SK-N-SH treated with all-trans-retinoic acid at 6 μM for 48 hours (cell line): ENCODE results near the gene TGFBI.

Source experiments
- ATAC-seq: fragments of 200-7000 bp; cut with Tn5 transposase; 3 replicates; pipeline ENCODE4 v1.9.1; 2020; ENCODE audit warnings: mild to moderate bottlenecking, moderate library complexity
- ARNTL ChIP-seq: fragments of 450-650 bp; formaldehyde crosslinking; IDR thresholded peaks from 2 replicates; pipeline ENCODE4 v1.5.0; 2020; ENCODE audit warnings: low read depth, mild to moderate bottlenecking, moderate library complexity, borderline replicate concordance
- BACH2 ChIP-seq: fragments of 250-450 bp; sonication (Bioruptor Pico); IDR thresholded peaks from 2 replicates; pipeline ENCODE4 v1.9.0; 2021; ENCODE audit warnings: mild to moderate bottlenecking, borderline replicate concordance
- CREB5 ChIP-seq: fragments of 250-450 bp; sonication (Bioruptor Pico); IDR thresholded peaks from 2 replicates; pipeline ENCODE4 v1.5.1; 2020; ENCODE audit warnings: low read depth, mild to moderate bottlenecking, moderate library complexity
- CSDC2 ChIP-seq: fragments of 250-450 bp; sonication (Bioruptor Pico); IDR thresholded peaks from 2 replicates; pipeline ENCODE4 v1.5.0; 2020; ENCODE audit warnings: mild to moderate bottlenecking, moderate library complexity
- CSRNP3 ChIP-seq: fragments of 250-450 bp; sonication (Bioruptor Pico); IDR thresholded peaks from 2 replicates; pipeline ENCODE4 v1.5.1; 2021; ENCODE audit warnings: mild to moderate bottlenecking, moderate library complexity
- ESRRG ChIP-seq: fragments of 250-450 bp; sonication (Bioruptor Pico); IDR thresholded peaks from 2 replicates; pipeline ENCODE4 v1.6.1; 2021; ENCODE audit warnings: mild to moderate bottlenecking
- GLIS3 ChIP-seq: fragments of 250-450 bp; sonication (Bioruptor Pico); IDR thresholded peaks from 2 replicates; pipeline ENCODE4 v1.5.0; 2020; ENCODE audit warnings: mild to moderate bottlenecking, moderate library complexity
- ISL1 ChIP-seq: fragments of 250-450 bp; sonication (Bioruptor Pico); IDR thresholded peaks from 2 replicates; pipeline ENCODE4 v2.1.2; 2022; ENCODE audit warnings: mild to moderate bottlenecking, moderate library complexity
- OSR1 ChIP-seq: fragments of 250-450 bp; sonication (Bioruptor Pico); IDR thresholded peaks from 2 replicates; pipeline ENCODE4 v1.8.0; 2022; ENCODE audit warnings: moderate library complexity, mild to moderate bottlenecking, inconsistent platforms
- POU6F1 ChIP-seq: fragments of 250-450 bp; sonication (Bioruptor Pico); IDR thresholded peaks from 2 replicates; pipeline ENCODE4 v1.8.0; 2021; ENCODE audit warnings: low read depth, mild to moderate bottlenecking, moderate library complexity, borderline replicate concordance
- PPARA ChIP-seq: fragments of 250-450 bp; sonication (Bioruptor Pico); IDR thresholded peaks from 2 replicates; pipeline ENCODE4 v1.5.0; 2020; ENCODE audit warnings: mild to moderate bottlenecking, borderline replicate concordance
- RARB ChIP-seq: fragments of 250-450 bp; sonication (Bioruptor Pico); IDR thresholded peaks from 2 replicates; pipeline ENCODE4 v1.8.0; 2021; ENCODE audit warnings: mild to moderate bottlenecking, moderate library complexity
- SNAI2 ChIP-seq: fragments of 250-450 bp; sonication (Bioruptor Pico); IDR thresholded peaks from 2 replicates; pipeline ENCODE4 v1.5.0; 2020; ENCODE audit warnings: mild to moderate bottlenecking, moderate library complexity
- TCF4 ChIP-seq: fragments of 250-450 bp; sonication (Bioruptor Pico); IDR thresholded peaks from 2 replicates; pipeline ENCODE4 v1.8.0; 2021; ENCODE audit warnings: mild to moderate bottlenecking, moderate library complexity, borderline replicate concordance
- TOX ChIP-seq: fragments of 250-450 bp; sonication (Bioruptor Pico); IDR thresholded peaks from 2 replicates; pipeline ENCODE4 v1.8.0; 2021; ENCODE audit warnings: mild to moderate bottlenecking, moderate library complexity, borderline replicate concordance
- TSHZ2 ChIP-seq: fragments of 250-450 bp; sonication (Bioruptor Pico); IDR thresholded peaks from 2 replicates; pipeline ENCODE4 v1.5.0; 2020; ENCODE audit warnings: mild to moderate bottlenecking, moderate library complexity
- ZC3H10 ChIP-seq: fragments of 250-450 bp; sonication (Bioruptor Pico); IDR thresholded peaks from 2 replicates; pipeline ENCODE4 v1.5.1; 2021; ENCODE audit warnings: mild to moderate bottlenecking, moderate library complexity
- ZFP3 ChIP-seq: fragments of 250-450 bp; sonication (Bioruptor Pico); IDR thresholded peaks from 2 replicates; pipeline ENCODE4 v1.5.0; 2020; ENCODE audit warnings: mild to moderate bottlenecking, moderate library complexity
- ZFP30 ChIP-seq: fragments of 450-650 bp; formaldehyde crosslinking; IDR thresholded peaks from 2 replicates; pipeline ENCODE4 v1.5.0; 2022; ENCODE audit warnings: mild to moderate bottlenecking, moderate library complexity
- ZNF70 ChIP-seq: fragments of 450-650 bp; formaldehyde crosslinking; IDR thresholded peaks from 2 replicates; pipeline ENCODE4 v1.5.0; 2020; ENCODE audit warnings: mild to moderate bottlenecking, moderate library complexity
- ZNF8 ChIP-seq: fragments of 450-650 bp; formaldehyde crosslinking; IDR thresholded peaks from 2 replicates; pipeline ENCODE4 v1.5.0; 2020; ENCODE audit warnings: mild to moderate bottlenecking, moderate library complexity

Gene TGFBI

GRCh38 chr5:136063778-136064465 is 35.1 kb downstream of the TGFBI start:
- ATAC-seq, result no peak

GRCh38 chr5:136064510-136064909 is 35.7 kb downstream of the TGFBI start:
- ATAC-seq, result peak; percentile 4
- TF ChIP-seq GLIS3 (CRISPR knock-in tag) (no peak), SNAI2 (CRISPR knock-in tag) (no peak), ESRRG (no peak), ZFP3 (CRISPR knock-in tag) (no peak), CSRNP3 (CRISPR knock-in tag) (no peak)

More at GRCh38 chr5:136063778-136064465, 35.1 kb downstream of the TGFBI start:
- TF ChIP-seq ISL1 (CRISPR knock-in tag) (no peak), BACH2 (CRISPR knock-in tag) (no peak), ZNF70 (no peak), SNAI2 (CRISPR knock-in tag) (no peak), OSR1 (CRISPR knock-in tag) (no peak), TOX (CRISPR knock-in tag) (no peak), TSHZ2 (no peak), PPARA (no peak), RARB (CRISPR knock-in tag) (no peak), TCF4 (CRISPR knock-in tag) (no peak), ARNTL (CRISPR knock-in tag) (no peak), ZFP30 (CRISPR knock-in tag) (no peak), ZNF8 (CRISPR knock-in tag) (no peak), GLIS3 (CRISPR knock-in tag) (no peak), CSDC2 (CRISPR knock-in tag) (no peak)

- TF ChIP-seq BACH2 (CRISPR knock-in tag) (no peak), ZFP3 (CRISPR knock-in tag) (no peak), ZC3H10 (CRISPR knock-in tag) (no peak), TSHZ2 (no peak), TOX (CRISPR knock-in tag) (no peak), ZFP30 (CRISPR knock-in tag) (no peak), TCF4 (CRISPR knock-in tag) (no peak), ESRRG (no peak), CREB5 (CRISPR knock-in tag) (no peak), ARNTL (CRISPR knock-in tag) (no peak), ZNF70 (no peak), ISL1 (CRISPR knock-in tag) (no peak), CSRNP3 (CRISPR knock-in tag) (no peak), ZNF8 (CRISPR knock-in tag) (no peak), PPARA (no peak), GLIS3 (CRISPR knock-in tag) (no peak), SNAI2 (CRISPR knock-in tag) (no peak), POU6F1 (CRISPR knock-in tag) (no peak), CSDC2 (CRISPR knock-in tag) (no peak)
- peak; percentile 1 for ATAC-seq
Measured at GRCh38 chr5:136065588-136065987, 36.8 kb downstream of the TGFBI start.
